K562 (cell line): Measurements from ENCODE around the gene MBD2. TPM values are rescaled to one million over a fixed set of nuclear protein-coding genes. Genes with fewer than 3 reads are reported as not detected.

Experiments
- ARID3A ChIP-seq: IDR thresholded peaks from 2 replicates; pipeline ENCODE4 v1.6.1; 2012; ENCODE audit warnings: low read depth, low read length, improper control_type of control experiment, borderline replicate concordance
- GABPB2 ChIP-seq: fragments of 250-450 bp; sonication (Bioruptor Pico); conservative IDR thresholded peaks from 2 replicates; pipeline ENCODE4 v1.5.1; 2021; ENCODE audit warnings: mild to moderate bottlenecking
- MIER1 ChIP-seq: fragments of 450-650 bp; IDR thresholded peaks from 2 replicates; pipeline ENCODE4 v1.6.1; 2016; ENCODE audit warnings: antibody characterized with exemption, mild to moderate bottlenecking, low read depth
- MLX ChIP-seq, 2 experiments: fragments of 450-650 bp in 1 of 2; sonication (generic) in 1 of 2; formaldehyde crosslinking; conservative IDR thresholded peaks; 2 replicates each; pipeline versions ENCODE4 v1.4.0 to v1.8.1; 2020 to 2022; ENCODE audit warnings: mild to moderate bottlenecking in 1 of 2, missing genetic modification reagents in 1 of 2
- MYC ChIP-seq, 2 experiments: fragments of 250-450 bp in 1 of 2; sonication (Bioruptor Pico) in 1 of 2; IDR thresholded peaks; 2 replicates each; pipeline versions ENCODE4 v1.5.1 to v1.6.1; 2012 to 2021; ENCODE audit warnings: low read depth in 2 of 2, borderline replicate concordance in 1 of 2, improper control_type of control experiment in 1 of 2, low read length in 1 of 2, mild to moderate bottlenecking in 1 of 2, moderate library complexity in 1 of 2
- NFRKB ChIP-seq: fragments of 450-650 bp; IDR thresholded peaks from 2 replicates; pipeline ENCODE4 v1.6.1; 2016; ENCODE audit warnings: low read depth
- POLR3A ChIP-seq: IDR thresholded peaks from 2 replicates; pipeline ENCODE4 v1.6.1; 2011; ENCODE audit warnings: borderline replicate concordance, mild to moderate bottlenecking, moderate library complexity; ENCODE audit not compliant: insufficient read length, insufficient read depth; ENCODE audit errors: extremely low read depth
- PYGO2 ChIP-seq: fragments of 450-650 bp; IDR thresholded peaks from 2 replicates; pipeline ENCODE4 v1.6.1; 2016; ENCODE audit warnings: mild to moderate bottlenecking, missing genetic modification characterization, moderate library complexity, missing compliant biosample characterization
- TCF15 ChIP-seq: fragments of 250-450 bp; sonication (Bioruptor Pico); IDR thresholded peaks from 2 replicates; pipeline ENCODE4 v1.8.0; 2022; ENCODE audit warnings: moderate library complexity, mild to moderate bottlenecking, inconsistent platforms
- TOE1 ChIP-seq, 2 experiments: fragments of 450-650 bp in 1 of 2; sonication (generic) in 1 of 2; formaldehyde crosslinking in 1 of 2; IDR thresholded peaks; 2 replicates each; pipeline versions ENCODE4 v1.7.1 to v1.8.0; 2016 to 2022; ENCODE audit warnings: borderline replicate concordance in 2 of 2, mild to moderate bottlenecking in 2 of 2, antibody characterized with exemption in 1 of 2, inconsistent platforms in 1 of 2, low read depth in 1 of 2, missing genetic modification reagents in 1 of 2, moderate library complexity in 1 of 2
- ZBTB7A ChIP-seq: IDR thresholded peaks from 2 replicates; pipeline ENCODE4 v1.6.1; 2011; ENCODE audit warnings: low read depth, mild to moderate bottlenecking, low read length, moderate library complexity, borderline replicate concordance; ENCODE audit not compliant: control insufficient read depth
- ZFP30 ChIP-seq: fragments of 250-450 bp; sonication (Bioruptor Pico); IDR thresholded peaks from 2 replicates; pipeline ENCODE4 v1.8.0; 2022; ENCODE audit warnings: moderate library complexity, mild to moderate bottlenecking, inconsistent platforms, borderline replicate concordance
- ZNF41 ChIP-seq: fragments of 250-450 bp; sonication (Bioruptor Pico); conservative IDR thresholded peaks from 2 replicates; pipeline ENCODE4 v1.4.0; 2020; ENCODE audit warnings: mild to moderate bottlenecking
- ZNF561 ChIP-seq: fragments of 450-650 bp; formaldehyde crosslinking; conservative IDR thresholded peaks from 2 replicates; pipeline ENCODE4 v1.4.0; 2020; ENCODE audit warnings: mild to moderate bottlenecking, moderate library complexity
- ZNF644 ChIP-seq: fragments of 200-800 bp; sonication (Bioruptor generic); IDR thresholded peaks from 2 replicates; pipeline ENCODE4 v1.6.1; 2016; ENCODE audit warnings: low read depth, missing genetic modification characterization, missing compliant biosample characterization
- polyA plus RNA-seq, 8 experiments: library from polyadenylated mRNA; depleted of rRNA in 4 of 8; stranded (reverse) in 5 of 8; unstranded in 3 of 8; fragments of >200 nt; fragmentation: Nextera tagmentation in 2 of 8; fragmentation: Illumina TruSeq in 1 of 8; extraction: Ambion mirVana in 2 of 8; extraction: Trizol in 1 of 8; gene quantifications; 2 replicates each; pipeline versions ENCODE4 v1.2.1 to v1.2.3, GENCODE V29; 2011 to 2014; ENCODE audit warnings: inconsistent platforms in 1 of 8, missing spikeins in 1 of 8
- total RNA-seq, 7 experiments: library from RNA; depleted of rRNA in 6 of 7; stranded (reverse); fragments of >200 nt in 6 of 7; fragmentation: Illumina TruSeq in 2 of 7; extraction: Trizol in 2 of 7; gene quantifications; 2 replicates each; pipeline versions ENCODE4 v1.2.1 to v1.2.3, GENCODE V29; 2011 to 2021; ENCODE audit warnings: low replicate concordance in 1 of 7
- TF ChIP-seq, protein P1 (sequence below): sonication (generic); formaldehyde crosslinking; IDR thresholded peaks from 2 replicates; pipeline ENCODE4 v1.8.1; 2023; ENCODE audit warnings: mild to moderate bottlenecking, missing genetic modification reagents
- TF ChIP-seq, protein P2 (sequence below): sonication (generic); formaldehyde crosslinking; IDR thresholded peaks from 2 replicates; pipeline ENCODE4 v1.8.1; 2022; ENCODE audit warnings: missing genetic modification reagents

MBD2 gene
- total and polyA plus RNA-seq, 9 of the 15 experiments (the other 6 are each of a cell fraction or from before 2014, with no cell fraction given), result 4.4 to 40.2 (median 13.9) TPM

DNA sequence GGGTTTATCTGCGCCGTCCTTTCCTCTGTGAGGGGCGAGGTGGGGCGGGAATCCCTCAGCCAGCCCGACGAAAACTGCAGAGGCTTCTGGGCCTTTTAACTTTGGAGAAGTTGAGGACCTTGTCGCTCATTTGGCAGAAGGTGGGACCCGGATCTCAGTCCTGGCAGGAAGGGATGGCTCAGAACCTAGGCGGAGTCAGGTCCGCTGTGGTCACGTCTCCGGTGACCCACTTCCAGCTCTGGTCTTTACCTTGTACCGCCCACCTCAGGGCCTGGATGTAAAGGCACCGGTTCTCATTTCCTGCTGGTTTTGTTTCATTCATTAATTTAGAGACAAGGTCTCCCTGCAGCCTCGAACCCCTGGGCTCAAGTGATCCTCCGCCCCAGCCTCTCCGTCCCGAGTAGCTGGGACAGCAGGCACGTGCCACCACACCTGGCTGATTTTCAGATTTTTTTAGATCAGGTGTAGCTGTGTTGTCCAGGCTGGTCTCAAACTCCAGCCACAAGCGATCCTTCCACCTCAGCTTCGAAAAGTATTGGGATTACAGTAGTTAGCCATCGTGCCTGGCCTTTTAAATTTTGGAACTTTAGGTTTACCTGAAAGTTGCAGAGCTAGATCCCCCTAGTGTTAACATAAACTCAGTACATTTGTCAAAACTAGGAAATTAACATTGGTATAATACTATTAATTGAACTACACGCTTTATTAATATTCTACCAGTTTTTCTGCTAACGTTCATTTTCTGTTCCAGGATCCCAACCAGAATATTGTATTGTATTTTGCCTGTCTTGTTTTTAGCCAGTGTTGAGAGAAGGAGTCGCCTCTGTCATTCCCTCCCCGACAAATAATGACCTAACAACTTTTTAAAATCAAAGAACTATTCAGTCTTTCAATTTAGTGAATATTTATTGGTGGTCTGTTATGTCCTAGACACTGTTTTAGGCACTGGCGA lies 45.7 kb upstream of the MBD2 start (continued):
- TF ChIP-seq ZNF561 (CRISPR knock-in tag), result no peak
- no peak for TF ChIP-seq MLX (CRISPR knock-in tag; conservative IDR thresholded peaks at IDR 0.05)
- TF ChIP-seq PYGO2 (tag), result no peak
- TF ChIP-seq TOE1 (IDR thresholded peaks at IDR 0.05; ENCODE audit: borderline replicate concordance), result no peak
- TF ChIP-seq TOE1 (CRISPR knock-in tag; IDR thresholded peaks at IDR 0.05; ENCODE audit: borderline replicate concordance, low read depth), result no peak
- TF ChIP-seq, protein P1, sequence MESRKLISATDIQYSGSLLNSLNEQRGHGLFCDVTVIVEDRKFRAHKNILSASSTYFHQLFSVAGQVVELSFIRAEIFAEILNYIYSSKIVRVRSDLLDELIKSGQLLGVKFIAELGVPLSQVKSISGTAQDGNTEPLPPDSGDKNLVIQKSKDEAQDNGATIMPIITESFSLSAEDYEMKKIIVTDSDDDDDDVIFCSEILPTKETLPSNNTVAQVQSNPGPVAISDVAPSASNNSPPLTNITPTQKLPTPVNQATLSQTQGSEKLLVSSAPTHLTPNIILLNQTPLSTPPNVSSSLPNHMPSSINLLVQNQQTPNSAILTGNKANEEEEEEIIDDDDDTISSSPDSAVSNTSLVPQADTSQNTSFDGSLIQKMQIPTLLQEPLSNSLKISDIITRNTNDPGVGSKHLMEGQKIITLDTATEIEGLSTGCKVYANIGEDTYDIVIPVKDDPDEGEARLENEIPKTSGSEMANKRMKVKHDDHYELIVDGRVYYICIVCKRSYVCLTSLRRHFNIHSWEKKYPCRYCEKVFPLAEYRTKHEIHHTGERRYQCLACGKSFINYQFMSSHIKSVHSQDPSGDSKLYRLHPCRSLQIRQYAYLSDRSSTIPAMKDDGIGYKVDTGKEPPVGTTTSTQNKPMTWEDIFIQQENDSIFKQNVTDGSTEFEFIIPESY (CRISPR knock-in tag), result no peak
- TF ChIP-seq POLR3A, result no peak
- TF ChIP-seq GABPB2, result no peak
- TF ChIP-seq, protein P2, sequence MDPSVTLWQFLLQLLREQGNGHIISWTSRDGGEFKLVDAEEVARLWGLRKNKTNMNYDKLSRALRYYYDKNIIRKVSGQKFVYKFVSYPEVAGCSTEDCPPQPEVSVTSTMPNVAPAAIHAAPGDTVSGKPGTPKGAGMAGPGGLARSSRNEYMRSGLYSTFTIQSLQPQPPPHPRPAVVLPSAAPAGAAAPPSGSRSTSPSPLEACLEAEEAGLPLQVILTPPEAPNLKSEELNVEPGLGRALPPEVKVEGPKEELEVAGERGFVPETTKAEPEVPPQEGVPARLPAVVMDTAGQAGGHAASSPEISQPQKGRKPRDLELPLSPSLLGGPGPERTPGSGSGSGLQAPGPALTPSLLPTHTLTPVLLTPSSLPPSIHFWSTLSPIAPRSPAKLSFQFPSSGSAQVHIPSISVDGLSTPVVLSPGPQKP (CRISPR knock-in tag), result no peak
- TF ChIP-seq TCF15 (CRISPR knock-in tag), result no peak
- no peak for TF ChIP-seq MYC (IDR thresholded peaks at IDR 0.05; ENCODE audit: low read depth, low read length)
- no peak for TF ChIP-seq MYC (CRISPR knock-in tag; IDR thresholded peaks at IDR 0.05; ENCODE audit: borderline replicate concordance, low read depth)
- no peak for TF ChIP-seq ZNF644 (tag)
- TF ChIP-seq MIER1, result no peak
- no peak for TF ChIP-seq ZFP30 (CRISPR knock-in tag)
- TF ChIP-seq ZNF41 (CRISPR knock-in tag), result no peak
- no peak for TF ChIP-seq ARID3A
- no peak; the same call in 1 of the 2 replicates for TF ChIP-seq NFRKB
- TF ChIP-seq ZBTB7A, result no peak
